Endothelial cell of umbilical vein (primary cell): ENCODE data around the gene ACLY. TPM values are rescaled to one million over a fixed set of nuclear protein-coding genes. Genes with fewer than 3 reads are reported as not detected.

Source experiments
- BruUV-seq: library from RNA; stranded (reverse); fragments of 400-500 nt; replicated peaks from 2 replicates; lab custom pipeline; 2021; lab: Mats Ljungman, UMichigan
- CTCF ChIA-PET: fragments of 300-600, 350-600 bp; sonication (Branson Sonifier 250); formaldehyde crosslinking; loops from one replicate; lab custom pipeline; 2021; ENCODE audit warnings: antibody characterized with exemption, inconsistent platforms; lab: Charles Lee
- POLR2A ChIA-PET: fragments of 300-600, 350-600 bp; sonication (Branson Sonifier 250); formaldehyde crosslinking; loops from one replicate; lab custom pipeline; 2021; ENCODE audit warnings: antibody characterized with exemption, inconsistent platforms; lab: Charles Lee
- DNase-seq: peaks from one replicate; pipeline ENCODE4 v3.0.0-alpha.2; 2011; ENCODE audit warnings: low read depth, low spot score
- FAIRE-seq: peaks from 2 replicates; lab custom pipeline; 2011; peaks lifted over from hg19 to GRCh38; lab: Jason Lieb, UNC
- H2AFZ ChIP-seq: 2 replicates; pipeline ENCODE4 v1.6.0; 2012; ENCODE audit warnings: low read depth, low read length, control low read depth, inconsistent platforms
- H3K27ac ChIP-seq: 2 replicates; pipeline ENCODE4 v1.5.1; 2011; ENCODE audit warnings: low read depth, mild to moderate bottlenecking, control low read depth, low read length, moderate library complexity; ENCODE audit not compliant: insufficient read depth
- H3K27me3 ChIP-seq, 2 experiments: 2 replicates each; pipeline versions ENCODE4 v1.6.0 to v1.6.1; 2011; ENCODE audit warnings: low read length in 2 of 2, mixed read lengths in 1 of 2; ENCODE audit not compliant: control insufficient read depth in 2 of 2, insufficient read depth in 2 of 2
- H3K36me3 ChIP-seq, 2 experiments: 2 replicates in 1 of 2; 3 replicates in 1 of 2; pipeline ENCODE4 v1.5.1; 2011; ENCODE audit warnings: low read length in 2 of 2, mild to moderate bottlenecking in 1 of 2, moderate library complexity in 1 of 2; ENCODE audit not compliant: control insufficient read depth in 2 of 2, insufficient read depth in 2 of 2; ENCODE audit errors: extremely low read depth in 1 of 2
- H3K4me1 ChIP-seq: 3 replicates; pipeline ENCODE4 v1.5.1; 2011; ENCODE audit warnings: mild to moderate bottlenecking, low read length; ENCODE audit not compliant: control insufficient read depth, insufficient read depth; ENCODE audit errors: extremely low read depth
- H3K4me2 ChIP-seq: 2 replicates; pipeline ENCODE4 v1.6.1; 2011; ENCODE audit warnings: low read length, control low read depth, mixed read lengths; ENCODE audit not compliant: insufficient read depth
- H3K4me3 ChIP-seq, 3 experiments: fragments of 200-600 bp in 1 of 3; sonication (generic), shearing (Covaris generic) in 1 of 3; replicated peaks in 1 of 3; 2 replicates each; pipeline ENCODE4 v1.5.1; 2011 to 2016; ENCODE audit warnings: control low read depth in 3 of 3, low read length in 3 of 3, mild to moderate bottlenecking in 2 of 3, inconsistent platforms in 1 of 3, low read depth in 1 of 3, moderate library complexity in 1 of 3; ENCODE audit not compliant: insufficient read depth in 1 of 3
- H3K79me2 ChIP-seq: 2 replicates; pipeline ENCODE4 v1.6.0; 2012; ENCODE audit warnings: low read length, inconsistent platforms; ENCODE audit not compliant: control insufficient read depth, insufficient read depth
- H3K9ac ChIP-seq: replicated peaks from 2 replicates; pipeline ENCODE3; 2011; ENCODE audit warnings: low read length, control low read depth; ENCODE audit not compliant: insufficient read depth; ENCODE audit errors: extremely low read depth
- H3K9me1 ChIP-seq: replicated peaks from 3 replicates; pipeline ENCODE4 v1.6.0; 2011; ENCODE audit warnings: mild to moderate bottlenecking, low read length; ENCODE audit not compliant: control insufficient read depth, insufficient read depth; ENCODE audit errors: extremely low read depth
- H3K9me3 ChIP-seq: replicated peaks from 2 replicates; pipeline ENCODE4 v1.5.1; 2012; ENCODE audit warnings: low read length, inconsistent platforms; ENCODE audit not compliant: control insufficient read depth, insufficient read depth
- H4K20me1 ChIP-seq: replicated peaks from 2 replicates; pipeline ENCODE3; 2011; ENCODE audit warnings: mild to moderate bottlenecking, low read length; ENCODE audit not compliant: control insufficient read depth, insufficient read depth; ENCODE audit errors: extremely low read depth
- CTCF ChIP-seq, 2 donors: IDR thresholded peaks; 1 replicate in 1 of 2; 2 replicates in 1 of 2; pipeline ENCODE4 v1.5.1; 2011; ENCODE audit warnings: low read length in 2 of 2, mild to moderate bottlenecking in 2 of 2, moderate library complexity in 2 of 2, control low read depth in 1 of 2, inconsistent platforms in 1 of 2, low read depth in 1 of 2; ENCODE audit not compliant: insufficient read depth in 1 of 2; ENCODE audit errors: extremely low read depth in 1 of 2
- EZH2 ChIP-seq: IDR thresholded peaks from 2 replicates; pipeline ENCODE4 v1.6.1; 2012; ENCODE audit warnings: borderline replicate concordance, low read depth, mild to moderate bottlenecking, moderate library complexity, low read length, inconsistent platforms; ENCODE audit not compliant: severe bottlenecking
- FOS ChIP-seq: IDR thresholded peaks from 2 replicates; pipeline ENCODE4 v1.6.1; 2011; ENCODE audit warnings: mild to moderate bottlenecking, low read length, moderate library complexity, borderline replicate concordance; ENCODE audit not compliant: insufficient read depth
- GATA2 ChIP-seq: IDR thresholded peaks from 2 replicates; pipeline ENCODE4 v1.7.0; 2011; ENCODE audit warnings: low read depth, mild to moderate bottlenecking, moderate library complexity, mixed read lengths, low read length; ENCODE audit not compliant: insufficient read length, insufficient read depth
- JUN ChIP-seq: IDR thresholded peaks from 2 replicates; pipeline ENCODE4 v1.6.1; 2011; ENCODE audit warnings: borderline replicate concordance, low read depth; ENCODE audit not compliant: insufficient read length, insufficient read depth
- MAX ChIP-seq: IDR thresholded peaks from 2 replicates; pipeline ENCODE4 v1.6.1; 2011; ENCODE audit not compliant: insufficient read depth, insufficient read length
- MYC ChIP-seq: IDR thresholded peaks from one replicate; pipeline ENCODE4 v1.6.1; 2011; ENCODE audit warnings: mild to moderate bottlenecking, low read depth, low read length
- POLR2A ChIP-seq: IDR thresholded peaks from 2 replicates; pipeline ENCODE4 v1.6.1; 2012; ENCODE audit warnings: low read depth, mild to moderate bottlenecking, control low read depth, low read length
- POLR2AphosphoS5 ChIP-seq: IDR thresholded peaks from 2 replicates; pipeline ENCODE4 v1.6.1; 2012; ENCODE audit warnings: low read depth, mild to moderate bottlenecking, control low read depth, low read length, moderate library complexity; ENCODE audit not compliant: insufficient read depth
- dilution Hi-C: fragments of 300-500 bp; cut with MboI; formaldehyde crosslinking; loops from one replicate; pipeline ENCODE4 v1.15.0; 2019; ENCODE audit warnings: low sequenced_read_pairs; ENCODE audit not compliant: extremely low pct_ligation_motif_present
- intact Hi-C: fragments of 100-400 bp; cut with micrococcal nuclease; formaldehyde crosslinking; loops from one replicate; pipeline ENCODE4 v1.10.0; 2022
- polyA plus RNA-seq, 4 experiments: library from polyadenylated mRNA; depleted of rRNA in 3 of 4; stranded (reverse) in 3 of 4; unstranded in 1 of 4; fragments of >200 nt; gene quantifications; 2 replicates each; pipeline versions ENCODE4 v1.2.1 to v1.2.3, GENCODE V29; 2011 to 2012; ENCODE audit warnings: missing spikeins in 1 of 4
- total RNA-seq: library from RNA; stranded (reverse); gene quantifications from 2 replicates; pipeline ENCODE4 v1.2.3, GENCODE V29; 2021

The ACLY gene
- total and polyA plus RNA-seq, 2 donors (not counting 3 experiments of a cell fraction or from before 2014, with no cell fraction given) = 174 to 324 TPM

DNA sequence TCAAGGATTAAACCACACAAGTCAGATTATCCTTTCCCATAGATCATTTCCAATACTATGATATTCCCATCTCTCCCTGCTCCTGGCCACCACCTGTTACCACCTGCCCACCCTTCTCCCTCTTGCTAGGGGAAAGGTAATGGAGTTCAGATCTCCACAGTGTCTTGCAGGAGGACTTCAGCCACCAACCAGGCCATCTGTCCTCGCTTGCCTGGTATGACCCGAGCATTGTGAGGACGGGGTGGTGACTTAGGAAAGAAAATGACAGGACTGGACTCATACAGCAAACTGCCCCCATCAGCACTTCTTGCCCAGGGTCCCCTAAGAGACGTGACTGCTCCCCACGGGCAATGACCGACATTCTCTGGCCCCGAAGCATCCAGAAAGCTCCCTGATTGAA is 95.2 kb downstream of the ACLY start:
- CTCF ChIA-PET = interaction anchor here (1.1 to 1.4 kb wide), 3 partner anchors 12 to 86 kb away, joined by 3 to 4 read pairs (median 3); partner anchors contain the start of genes KLHL11 and P3H4
- dilution Hi-C loops = no loop called here
- BruUV-seq = no TSS peak

More for the DNA sequence above, 95.2 kb downstream of the ACLY start:
- Histone ChIP-seq H3K4me3 (no peak overlapping the region), H3K9me3 (no peaks in the 10 kb centered on the region), H3K36me3 (peaks cover 6 to 26% of the 10 kb centered on the region in 2 experiments), H4K20me1 (no peaks in the 10 kb centered on the region), H3K27ac (no peak overlapping the region), H3K27me3 (no peaks in the 10 kb centered on the region), H3K4me2 (no peak overlapping the region), H3K79me2 (no peaks in the 10 kb centered on the region), H3K9ac (no peak overlapping the region), H3K4me1 (no peaks in the 10 kb centered on the region), H2AFZ (no peak overlapping the region), H3K9me1 (no peaks in the 10 kb centered on the region)
- POLR2A ChIA-PET = interaction anchor here (0.6 kb wide), 1 partner anchor 13 kb away, joined by 7 read pairs; no protein-coding TSS in a partner anchor
- no peak for DNase-seq
- no peak for FAIRE-seq
- TF ChIP-seq POLR2A (no peak), MYC (no peak), CTCF (IDR thresholded peaks at IDR 0.05; ENCODE audit: extremely low read depth in 1 of 2, insufficient read depth in 1 of 2, low read depth in 1 of 2, low read length in 2 of 2) (no peak), GATA2 (no peak), POLR2AphosphoS5 (no peak), MAX (no peak), FOS (no peak), EZH2 (no peak), JUN (no peak)
- intact Hi-C loops = no loop called here
